NT2/D1 (cell line): ENCODE measurements around the gene SLC9A9.

Experiments
- DNase-seq: peaks from one replicate; pipeline ENCODE4 v3.0.0-alpha.2; 2011; ENCODE audit warnings: low read depth, low spot score
- H3K27me3 ChIP-seq: 2 replicates; pipeline ENCODE4 v1.6.0; 2011; ENCODE audit warnings: mild to moderate bottlenecking; ENCODE audit not compliant: insufficient read length, insufficient read depth
- H3K36me3 ChIP-seq: 2 replicates; pipeline ENCODE4 v1.6.1; 2011; ENCODE audit warnings: mild to moderate bottlenecking, low read length, mixed read lengths; ENCODE audit not compliant: insufficient read depth, insufficient read length
- H3K4me1 ChIP-seq: 2 replicates; pipeline ENCODE4 v1.5.1; 2011; ENCODE audit not compliant: insufficient read depth, insufficient read length
- H3K4me3 ChIP-seq: 2 replicates; pipeline ENCODE4 v1.5.1; 2011; ENCODE audit warnings: low read depth; ENCODE audit not compliant: insufficient read length
- H3K9ac ChIP-seq: 2 replicates; pipeline ENCODE4 v1.6.0; 2011; ENCODE audit warnings: low read depth; ENCODE audit not compliant: insufficient read length
- H3K9me3 ChIP-seq: 2 replicates; pipeline ENCODE4 v1.5.1; 2011; ENCODE audit warnings: mild to moderate bottlenecking, low read length; ENCODE audit not compliant: insufficient read depth
- SUZ12 ChIP-seq: IDR thresholded peaks from 2 replicates; pipeline ENCODE4 v1.6.1; 2011; ENCODE audit not compliant: insufficient read length, insufficient read depth; ENCODE audit errors: extremely low read depth
- YY1 ChIP-seq: IDR thresholded peaks from 2 replicates; pipeline ENCODE4 v1.6.1; 2011; ENCODE audit not compliant: insufficient read length, insufficient read depth
- ZNF274 ChIP-seq: IDR thresholded peaks from 2 replicates; pipeline ENCODE4 v1.6.1; 2011; ENCODE audit warnings: mild to moderate bottlenecking, low read depth, low read length

SLC9A9 gene

GRCh38 chr3:143363276-143363675, 485.0 kb downstream of the SLC9A9 start:
- no peak for DNase-seq
- no peak overlapping the region for H3K9ac ChIP-seq
- TF ChIP-seq YY1 (no peak), ZNF274 (no peak), SUZ12 (no peak)
- H3K27me3 ChIP-seq: no peaks in the 10 kb centered on the region
- no peaks in the 10 kb centered on the region for H3K9me3 ChIP-seq
- H3K36me3 ChIP-seq: no peaks in the 10 kb centered on the region
- H3K4me3 ChIP-seq: no peak overlapping the region
- H3K4me1 ChIP-seq: no peaks in the 10 kb centered on the region

DNA sequence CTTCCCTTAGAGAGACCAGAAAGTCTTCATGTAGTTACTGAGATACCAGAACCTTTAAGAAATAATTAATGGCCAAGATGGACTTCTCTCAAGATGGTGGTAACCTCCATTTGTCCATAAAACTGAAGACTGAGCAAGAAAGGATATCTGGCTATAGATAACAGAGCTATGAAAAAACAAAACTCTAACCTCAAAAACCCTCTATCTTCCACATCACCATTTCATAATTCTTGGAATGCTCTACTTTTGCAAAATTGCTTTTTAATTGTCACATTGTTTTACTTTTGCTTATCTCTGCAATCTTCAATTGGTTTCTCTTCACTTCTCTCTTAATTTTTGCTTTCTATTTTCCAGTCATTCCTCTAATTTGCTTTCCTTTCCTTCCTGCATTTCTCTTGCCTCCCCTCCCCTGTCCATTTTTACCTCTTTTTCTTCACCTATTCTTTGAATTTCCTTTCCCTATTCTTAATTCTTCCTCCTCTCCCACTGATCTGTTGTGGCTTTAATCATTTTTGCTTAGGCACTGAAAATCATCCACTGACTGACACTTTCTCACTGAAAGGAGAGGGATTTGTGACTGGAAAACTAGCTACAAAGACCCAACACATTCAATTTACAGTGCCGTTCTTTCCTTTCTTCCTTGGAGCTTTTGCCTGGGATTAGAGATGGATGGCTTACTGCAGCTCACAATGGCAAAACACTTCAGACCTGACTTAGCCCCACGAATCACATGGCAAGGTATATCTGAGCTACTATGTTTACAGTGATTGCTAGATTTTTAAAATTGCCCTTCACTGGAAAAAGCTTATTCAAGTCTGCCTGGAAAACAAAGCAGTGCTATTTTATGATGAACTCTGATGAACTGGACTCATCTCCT, 485.9 kb downstream of the SLC9A9 start:
- H3K9me3 ChIP-seq: no peaks in the 10 kb centered on the region
- H3K4me3 ChIP-seq: no peak overlapping the region
- DNase-seq: no peak
- no peak overlapping the region for H3K9ac ChIP-seq
- H3K36me3 ChIP-seq: no peaks in the 10 kb centered on the region
- no peaks in the 10 kb centered on the region for H3K27me3 ChIP-seq
- no peaks in the 10 kb centered on the region for H3K4me1 ChIP-seq
- no peak for TF ChIP-seq SUZ12
- no peak for TF ChIP-seq YY1
- TF ChIP-seq ZNF274: no peak

DNA sequence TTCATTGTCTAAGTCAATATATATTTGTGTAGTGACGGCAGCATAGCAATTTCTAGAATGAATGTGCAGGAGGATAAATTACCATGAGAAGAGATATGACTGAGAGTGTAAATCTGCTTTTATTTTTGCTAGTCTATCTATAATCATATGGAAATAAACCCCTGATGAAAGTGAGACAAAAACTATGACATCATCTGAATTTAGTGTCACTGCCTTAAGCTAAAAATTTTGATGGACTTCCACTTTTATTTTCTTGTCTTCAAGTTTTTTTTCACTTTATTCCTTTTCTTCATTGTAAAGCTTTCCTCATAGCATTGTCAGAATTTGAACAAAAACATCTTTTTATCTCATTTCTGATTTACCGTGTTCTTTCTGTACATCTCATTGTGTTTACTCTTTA, 486.7 kb downstream of the SLC9A9 start:
- DNase-seq: no peak
- no peak overlapping the region for H3K4me3 ChIP-seq
- H3K36me3 ChIP-seq: no peaks in the 10 kb centered on the region
- no peak overlapping the region for H3K9ac ChIP-seq
- TF ChIP-seq SUZ12: no peak
- TF ChIP-seq YY1: no peak
- TF ChIP-seq ZNF274: no peak
- H3K9me3 ChIP-seq: no peaks in the 10 kb centered on the region
- H3K27me3 ChIP-seq: no peaks in the 10 kb centered on the region
- no peaks in the 10 kb centered on the region for H3K4me1 ChIP-seq

GRCh38 chr3:143360244-143360643, 488.0 kb downstream of the SLC9A9 start:
- H3K4me3 ChIP-seq: no peak overlapping the region
- H3K4me1 ChIP-seq: no peaks in the 10 kb centered on the region
- no peak for DNase-seq

DNA sequence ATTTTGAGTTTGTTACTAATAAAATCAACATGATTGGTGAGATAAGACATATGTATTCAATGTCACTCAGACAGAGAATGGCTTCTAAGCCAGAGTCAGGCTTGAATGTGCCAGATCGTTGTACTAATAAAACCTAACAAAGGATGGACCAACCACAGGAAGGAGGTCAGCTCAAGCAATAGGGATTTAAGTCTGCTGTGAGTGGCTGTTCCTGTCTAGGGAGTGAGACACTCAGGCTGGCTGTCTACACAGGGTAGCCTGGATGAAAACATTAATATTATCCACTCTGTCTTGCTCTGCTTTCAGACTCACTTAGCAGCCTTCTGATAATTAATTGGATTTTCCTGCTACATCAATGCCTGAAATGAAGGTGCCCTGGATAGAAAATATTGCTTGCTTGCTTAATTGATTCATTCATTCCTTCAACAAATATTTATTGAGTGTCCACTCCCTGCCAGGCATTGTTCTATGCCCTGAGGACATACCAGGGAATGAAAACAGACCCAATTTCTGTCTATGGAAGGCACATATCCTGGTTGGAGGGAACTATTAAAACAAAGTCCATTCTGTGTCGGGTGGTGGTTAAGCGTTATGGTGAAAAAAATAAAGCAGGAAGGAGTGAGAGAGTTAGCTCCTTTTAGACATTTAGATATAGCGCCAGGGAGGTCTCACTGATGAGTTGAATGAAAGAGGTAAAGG, 489.3 kb downstream of the SLC9A9 start:
- no peak overlapping the region for H3K4me3 ChIP-seq
- no peaks in the 10 kb centered on the region for H3K4me1 ChIP-seq
- no peaks in the 10 kb centered on the region for H3K27me3 ChIP-seq
- no peak overlapping the region for H3K9ac ChIP-seq
- TF ChIP-seq SUZ12 (no peak), YY1 (no peak), ZNF274 (no peak)
- DNase-seq: no peak
- no peaks in the 10 kb centered on the region for H3K36me3 ChIP-seq
- H3K9me3 ChIP-seq: no peaks in the 10 kb centered on the region

More at GRCh38 chr3:143360244-143360643, 488.0 kb downstream of the SLC9A9 start:
- H3K9me3 ChIP-seq: no peaks in the 10 kb centered on the region
- H3K9ac ChIP-seq: no peak overlapping the region
- no peaks in the 10 kb centered on the region for H3K27me3 ChIP-seq
- H3K36me3 ChIP-seq: no peaks in the 10 kb centered on the region
- TF ChIP-seq YY1: no peak
- no peak for TF ChIP-seq SUZ12
- no peak for TF ChIP-seq ZNF274

DNA sequence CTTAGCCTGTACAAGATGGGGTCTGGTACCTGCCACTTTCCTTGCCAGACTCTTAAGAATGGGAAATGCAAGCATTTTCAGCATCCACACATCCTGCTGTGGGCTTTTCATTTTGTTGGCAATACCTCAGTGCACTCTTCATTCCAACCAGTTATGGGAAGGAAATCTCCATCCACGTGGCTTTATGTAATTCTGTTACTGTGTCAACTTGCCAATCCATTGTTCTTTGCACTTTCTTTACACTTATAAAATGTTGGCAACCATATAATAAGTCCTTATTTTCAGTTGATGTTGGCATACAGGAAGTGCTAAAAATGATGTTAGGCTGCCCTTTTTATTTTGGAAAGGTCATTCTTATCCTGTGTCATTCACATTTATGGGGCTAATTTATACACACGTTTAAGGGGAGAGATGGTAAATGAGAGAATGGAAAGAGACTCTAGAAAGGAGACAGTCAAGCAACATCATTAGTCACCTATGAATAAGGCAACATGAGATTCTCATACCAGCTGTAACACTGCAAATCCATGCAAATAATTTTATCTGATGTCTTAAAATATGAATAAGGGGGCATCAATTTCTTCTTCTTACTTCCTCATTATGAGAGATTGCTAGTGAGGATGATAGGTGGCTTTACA, 490.0 kb downstream of the SLC9A9 start:
- no peak for DNase-seq

GRCh38 chr3:143357700-143358099, 490.6 kb downstream of the SLC9A9 start:
- no peaks in the 10 kb centered on the region for H3K36me3 ChIP-seq
- DNase-seq: no peak
- no peaks in the 10 kb centered on the region for H3K4me1 ChIP-seq
- no peak overlapping the region for H3K4me3 ChIP-seq
- H3K9ac ChIP-seq: no peak overlapping the region
- H3K27me3 ChIP-seq: no peaks in the 10 kb centered on the region
- TF ChIP-seq SUZ12 (no peak), ZNF274 (no peak), YY1 (no peak)
- no peaks in the 10 kb centered on the region for H3K9me3 ChIP-seq

More for the DNA sequence above, 490.0 kb downstream of the SLC9A9 start:
- TF ChIP-seq YY1: no peak
- no peaks in the 10 kb centered on the region for H3K9me3 ChIP-seq
- H3K4me1 ChIP-seq: no peaks in the 10 kb centered on the region
- no peak overlapping the region for H3K4me3 ChIP-seq
- no peak overlapping the region for H3K9ac ChIP-seq
- H3K36me3 ChIP-seq: no peaks in the 10 kb centered on the region
- H3K27me3 ChIP-seq: no peaks in the 10 kb centered on the region
